Stimulated activated CD8-positive, alpha-beta memory T cell treated with anti-CD3 and anti-CD28 coated beads, Interleukin-12 subunit alpha, Interleukin-12 subunit beta, amount 100 ng/mL, for 24 hours (primary cell): ENCODE measurements around the gene ROPN1L.
"Not testable (repeated sequence)": the region's sequence is repeated elsewhere in the genome, so short reads cannot be mapped to it uniquely, and the experiment has no call there.

Experiments used
- DNase-seq: peaks from one replicate; pipeline ENCODE4 v3.0.0-alpha.2; 2020; ENCODE audit errors: extremely low read depth

The ROPN1L gene

GRCh38 chr5:10501554-10502075, 59.9 kb downstream of the ROPN1L start:
- DNase-seq, result no peak

DNA sequence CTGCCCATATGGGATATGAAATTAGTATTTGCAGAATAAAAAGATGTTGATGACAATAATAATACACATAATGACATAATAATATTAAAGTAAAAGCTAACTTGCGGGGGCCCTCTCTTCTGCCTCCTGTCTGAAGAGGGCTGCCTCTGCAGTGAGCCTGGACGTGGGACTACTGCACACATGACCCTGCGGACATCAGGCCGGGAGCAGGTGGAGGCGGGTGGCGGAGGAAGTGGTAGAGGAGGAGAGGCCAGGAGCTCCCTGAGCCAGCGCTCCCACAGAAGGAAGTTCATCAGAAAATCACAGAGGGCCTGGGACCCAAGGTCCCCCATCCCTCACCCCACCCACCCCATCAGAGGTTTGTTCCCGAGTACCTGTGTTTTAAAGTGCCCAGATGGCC, 60.5 kb downstream of the ROPN1L start:
- DNase-seq, result no peak

- no peak for DNase-seq
Measured at GRCh38 chr5:10502578-10502977, 60.9 kb downstream of the ROPN1L start.

- no peak for DNase-seq
Measured at GRCh38 chr5:10503321-10503720, 61.6 kb downstream of the ROPN1L start.

DNA sequence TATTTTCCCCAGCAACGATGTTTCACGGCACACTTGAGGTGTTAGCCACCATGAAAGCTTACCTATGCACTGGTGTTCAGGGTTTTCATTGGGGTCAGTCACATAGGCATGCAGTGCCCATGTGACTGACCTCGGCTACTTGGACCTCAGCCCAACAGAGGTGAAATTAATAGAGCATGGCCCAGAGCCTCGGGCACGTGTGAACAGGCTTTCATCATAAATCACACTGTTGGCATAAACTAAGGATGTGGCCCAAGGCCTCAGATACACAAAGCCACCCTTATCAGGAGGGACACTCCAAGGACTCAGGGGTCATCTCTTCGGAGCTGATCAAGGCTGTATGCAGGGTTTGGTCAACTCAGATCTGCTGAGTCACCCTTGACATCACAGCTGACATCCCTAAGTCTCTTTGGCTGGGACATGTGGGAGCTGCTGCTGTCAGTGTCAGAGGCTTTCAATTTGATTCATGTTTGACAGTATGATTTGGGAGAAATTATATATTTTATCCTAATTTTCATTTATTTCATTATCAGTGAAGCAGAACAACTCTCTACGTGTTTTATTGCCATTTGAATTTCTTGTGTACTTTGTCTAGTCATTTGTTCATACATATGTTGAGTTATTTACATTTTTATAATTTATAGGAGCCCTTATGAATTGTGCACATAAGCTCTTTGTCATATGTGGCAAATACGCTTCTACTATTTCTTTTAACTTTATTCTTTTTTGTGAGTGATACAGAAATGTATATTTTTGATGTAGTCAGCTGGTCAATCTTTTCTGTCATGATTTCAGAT, 62.5 kb downstream of the ROPN1L start:
- DNase-seq, result no peak

DNA sequence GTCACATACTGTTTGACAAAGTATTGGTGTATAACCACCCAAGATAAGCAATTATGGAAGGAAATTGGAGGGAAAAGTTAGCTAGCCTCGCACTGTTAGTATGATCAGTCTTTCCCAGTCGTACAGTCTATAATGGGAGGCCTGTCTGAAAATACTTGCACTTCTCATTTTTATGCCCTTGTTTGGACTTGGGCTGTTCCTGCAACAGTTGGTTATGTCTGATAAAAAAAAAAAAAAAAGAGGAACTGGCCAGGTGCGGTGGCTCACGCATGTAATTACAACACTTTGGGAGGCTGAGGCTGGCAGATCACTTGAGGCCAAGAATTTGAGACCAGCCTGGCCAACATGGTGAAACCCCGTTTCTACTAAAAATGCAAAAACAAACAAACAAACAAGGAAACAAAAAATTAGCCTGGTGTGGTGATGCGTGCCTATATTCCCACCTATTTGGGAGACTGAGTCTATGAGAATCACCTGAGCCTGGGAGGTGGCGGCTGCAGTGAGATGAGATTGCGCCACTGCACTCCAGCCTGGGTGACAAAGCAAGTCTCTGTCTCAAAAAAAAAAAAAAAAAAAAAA, 63.9 kb downstream of the ROPN1L start:
- DNase-seq, result no peak

DNA sequence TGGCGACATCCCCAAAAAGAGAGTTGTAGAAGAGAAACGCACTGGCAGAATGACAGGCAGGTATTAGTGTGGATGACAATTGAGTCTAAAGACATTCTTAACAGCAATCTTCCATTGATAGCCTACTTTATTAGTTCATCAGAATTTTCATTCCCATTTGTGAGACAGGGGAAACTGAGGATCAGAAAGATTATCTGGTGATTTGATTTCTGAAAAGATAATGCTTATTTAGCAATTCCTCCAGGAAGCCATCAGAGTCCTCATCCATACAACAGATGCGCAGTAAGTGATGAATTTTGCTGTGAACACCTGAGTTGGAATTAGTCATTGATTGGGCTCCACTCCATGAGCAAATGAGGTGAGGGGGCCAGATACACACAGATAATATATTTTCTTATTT, 64.9 kb downstream of the ROPN1L start:
- no peak for DNase-seq

DNA sequence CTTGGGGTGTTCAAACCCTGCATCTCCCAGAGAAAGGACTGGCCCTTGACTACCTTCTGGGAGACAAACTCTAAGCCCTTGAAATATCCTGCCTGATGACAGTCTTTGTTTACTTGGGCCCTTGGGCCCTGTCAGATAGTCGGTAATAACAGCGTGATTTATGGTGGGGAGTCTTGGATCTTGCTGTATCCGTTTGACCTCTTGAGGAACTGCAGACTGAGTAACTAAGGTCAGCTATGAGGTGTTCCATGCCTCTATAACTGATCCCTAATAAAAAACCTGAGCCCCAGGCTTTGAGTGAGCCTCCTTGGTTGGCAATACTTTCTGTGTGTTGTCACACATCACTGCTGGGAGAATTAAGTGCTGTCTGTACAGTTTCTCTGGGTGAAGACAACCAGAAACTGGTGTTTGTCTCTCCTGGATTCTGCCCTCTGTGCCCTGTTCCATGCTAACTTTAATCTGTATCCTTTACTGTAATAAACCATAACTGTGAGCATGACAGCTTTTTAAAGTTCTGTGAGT, 66.0 kb downstream of the ROPN1L start:
- DNase-seq, result no peak

- DNase-seq, result no peak
Measured at GRCh38 chr5:10509575-10509974, 67.9 kb downstream of the ROPN1L start.

DNA sequence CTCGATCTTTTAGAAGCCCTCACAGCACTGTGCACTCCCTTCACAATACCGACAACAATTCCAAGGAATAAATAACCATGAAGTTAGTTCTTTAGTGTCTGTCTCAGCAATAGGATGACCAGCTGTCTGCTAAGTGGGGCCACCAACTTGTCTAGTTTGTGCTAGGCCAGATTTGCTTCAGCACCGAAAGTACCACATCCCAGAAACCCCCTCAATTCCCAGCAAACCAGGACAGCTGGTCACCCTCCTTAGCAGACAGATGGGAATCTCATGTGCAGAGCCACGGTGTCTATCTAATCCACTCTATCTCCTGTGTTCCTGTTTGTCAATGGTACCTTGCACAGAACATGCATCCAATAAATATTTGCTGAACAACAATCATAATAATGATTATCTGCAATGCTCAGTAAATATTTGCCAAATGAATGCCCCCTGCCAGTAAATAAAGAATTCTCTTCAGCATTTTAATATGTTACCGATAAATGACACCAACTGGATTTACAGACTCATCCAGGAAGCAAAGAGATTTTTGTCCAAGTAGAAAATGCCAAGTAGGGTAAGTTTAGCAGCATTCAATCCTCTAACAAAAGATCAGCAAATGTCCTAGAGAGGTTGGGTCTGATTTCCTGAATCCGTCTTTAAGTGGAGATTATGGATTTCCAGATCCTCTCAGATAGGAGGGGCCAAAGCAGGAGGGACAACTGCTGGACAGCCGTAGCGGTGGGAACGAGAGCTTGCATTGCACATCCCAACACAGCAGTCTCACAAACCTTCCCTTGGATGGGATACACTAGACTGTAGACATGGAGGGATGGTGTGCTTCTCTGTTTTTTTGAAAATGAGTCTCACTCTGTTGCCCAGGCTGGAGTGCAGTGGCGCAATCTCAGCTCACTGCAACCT, 70.3 kb downstream of the ROPN1L start:
- no peak for DNase-seq

GRCh38 chr5:10513501-10514442, 72.1 kb downstream of the ROPN1L start:
- no peak for DNase-seq

- not testable (repeated sequence) for DNase-seq
Measured at GRCh38 chr5:10514572-10514971, 72.9 kb downstream of the ROPN1L start.
